NCI-H1092 treated with DMSO at 0.1 percent for 48 hours (cell line): ENCODE data around the gene EXOC3.
A peak's percentile ranks its signal among the peaks of the same experiment; 100 is the strongest.
"Not testable (repeated sequence)": the region's sequence is repeated elsewhere in the genome, so short reads cannot be mapped to it uniquely, and the experiment has no call there.

Experiments
- DNase-seq: peaks from one replicate; lab custom pipeline; 2025; lab: John Stamatoyannopoulos, UW

EXOC3 gene

GRCh38 chr5:407051-407450 is 35.9 kb upstream of the EXOC3 start:
- no peak for DNase-seq

GRCh38 chr5:407801-408268 is 35.1 kb upstream of the EXOC3 start:
- DNase-seq = peak; percentile 38

- DNase-seq = peak; percentile 40
Observed at GRCh38 chr5:410911-411517, 32.0 kb upstream of the EXOC3 start.

GRCh38 chr5:411728-412127 is 31.2 kb upstream of the EXOC3 start:
- no peak for DNase-seq

GRCh38 chr5:414991-415927 is 27.7 kb upstream of the EXOC3 start:
- not testable (repeated sequence) for DNase-seq

- DNase-seq = no peak
Observed at GRCh38 chr5:415928-416635, 26.9 kb upstream of the EXOC3 start.

GRCh38 chr5:416636-416960 is 26.4 kb upstream of the EXOC3 start:
- no peak for DNase-seq

GRCh38 chr5:417301-418161 is 25.4 kb upstream of the EXOC3 start:
- DNase-seq = no peak

GRCh38 chr5:418162-419121 is 24.5 kb upstream of the EXOC3 start:
- peak; percentile 36 for DNase-seq

GRCh38 chr5:419970-420369 is 23.0 kb upstream of the EXOC3 start:
- DNase-seq = no peak

GRCh38 chr5:420632-421286 is 22.2 kb upstream of the EXOC3 start:
- DNase-seq = no peak

GRCh38 chr5:421287-421880 is 21.6 kb upstream of the EXOC3 start:
- no peak for DNase-seq

- DNase-seq = no peak
Observed at GRCh38 chr5:421901-422300, 21.1 kb upstream of the EXOC3 start.

GRCh38 chr5:422323-423232 is 20.4 kb upstream of the EXOC3 start:
- DNase-seq = no peak

- no peak for DNase-seq
Observed at GRCh38 chr5:423233-423565, 19.8 kb upstream of the EXOC3 start.

GRCh38 chr5:423626-424261 is 19.2 kb upstream of the EXOC3 start:
- no peak for DNase-seq

GRCh38 chr5:424301-425110 is 18.5 kb upstream of the EXOC3 start:
- no peak for DNase-seq
